HG02588 (cell line): ENCODE measurements around the gene IL36B.

ENCODE experiments used
- ATAC-seq: cut with Tn5 transposase; IDR thresholded peaks from one replicate; pipeline ENCODE4 v1.9.1; 2021; ENCODE audit warnings: mild to moderate bottlenecking, moderate library complexity; ENCODE audit not compliant: unreplicated experiment

Gene IL36B

DNA sequence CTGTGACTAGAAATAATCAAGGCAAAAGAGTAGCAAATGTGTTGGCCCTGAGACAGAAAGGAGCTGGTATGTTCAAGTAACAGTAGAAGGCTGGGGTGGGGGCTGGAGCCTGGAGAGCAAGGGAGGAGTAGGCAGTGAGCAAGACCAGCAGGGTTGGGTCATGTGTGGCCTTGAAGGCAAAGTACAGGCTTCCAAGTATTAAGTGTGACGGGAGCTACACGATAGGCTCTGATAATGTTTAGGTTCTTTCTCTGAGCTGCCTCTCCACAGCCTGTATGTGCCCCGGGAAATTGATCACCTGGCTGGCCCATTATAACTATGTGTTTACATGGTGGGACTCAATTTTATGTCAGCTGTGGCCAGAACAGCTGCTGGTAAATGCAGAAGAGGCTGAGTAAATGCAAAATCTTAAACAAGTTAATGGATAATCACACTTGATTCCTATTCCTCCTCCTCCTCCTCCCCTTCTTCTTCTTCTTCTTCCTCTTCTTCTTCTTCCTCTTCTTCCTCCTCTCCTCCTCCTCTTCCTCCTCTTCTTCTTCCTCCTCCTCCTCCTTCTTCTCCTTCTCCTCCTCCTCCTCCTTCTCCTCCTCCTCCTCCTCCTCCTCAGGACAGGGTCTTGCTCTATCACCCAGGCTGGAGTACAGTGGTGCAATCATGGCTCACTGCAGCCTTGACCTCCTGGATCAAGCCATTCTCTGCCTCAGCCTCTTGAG lies 24.4 kb upstream of the IL36B start:
- ATAC-seq, result no peak

DNA sequence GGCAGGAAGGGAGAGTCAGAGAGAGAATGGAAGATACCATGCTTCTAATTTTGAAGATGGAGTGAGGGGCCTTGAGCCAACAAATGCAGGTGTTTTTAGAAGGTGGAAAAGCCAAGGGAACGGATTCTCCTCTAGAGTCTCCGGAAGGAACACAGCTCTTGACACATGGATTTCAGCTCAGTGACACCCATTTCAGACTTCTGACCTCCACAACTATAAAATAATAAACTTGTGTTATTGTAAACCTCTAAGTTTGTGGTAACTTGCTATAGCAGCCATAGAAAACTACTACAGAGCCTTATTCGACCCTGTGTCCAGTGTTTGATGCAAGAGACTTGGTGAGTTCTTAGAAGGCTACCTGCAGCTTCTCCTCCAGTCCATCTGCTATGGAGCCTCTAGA lies 22.9 kb upstream of the IL36B start:
- no peak for ATAC-seq

DNA sequence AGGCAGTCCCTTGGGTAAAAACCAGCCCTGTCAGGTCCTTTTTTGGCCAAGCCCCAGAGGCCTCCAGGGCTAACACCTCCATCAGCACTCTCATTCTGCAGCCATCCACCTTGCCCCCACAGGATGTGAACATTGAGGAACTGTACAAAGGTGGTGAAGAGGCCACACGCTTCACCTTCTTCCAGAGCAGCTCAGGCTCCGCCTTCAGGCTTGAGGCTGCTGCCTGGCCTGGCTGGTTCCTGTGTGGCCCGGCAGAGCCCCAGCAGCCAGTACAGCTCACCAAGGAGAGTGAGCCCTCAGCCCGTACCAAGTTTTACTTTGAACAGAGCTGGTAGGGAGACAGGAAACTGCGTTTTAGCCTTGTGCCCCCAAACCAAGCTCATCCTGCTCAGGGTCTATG lies 22.4 kb upstream of the IL36B start:
- no peak for ATAC-seq

DNA sequence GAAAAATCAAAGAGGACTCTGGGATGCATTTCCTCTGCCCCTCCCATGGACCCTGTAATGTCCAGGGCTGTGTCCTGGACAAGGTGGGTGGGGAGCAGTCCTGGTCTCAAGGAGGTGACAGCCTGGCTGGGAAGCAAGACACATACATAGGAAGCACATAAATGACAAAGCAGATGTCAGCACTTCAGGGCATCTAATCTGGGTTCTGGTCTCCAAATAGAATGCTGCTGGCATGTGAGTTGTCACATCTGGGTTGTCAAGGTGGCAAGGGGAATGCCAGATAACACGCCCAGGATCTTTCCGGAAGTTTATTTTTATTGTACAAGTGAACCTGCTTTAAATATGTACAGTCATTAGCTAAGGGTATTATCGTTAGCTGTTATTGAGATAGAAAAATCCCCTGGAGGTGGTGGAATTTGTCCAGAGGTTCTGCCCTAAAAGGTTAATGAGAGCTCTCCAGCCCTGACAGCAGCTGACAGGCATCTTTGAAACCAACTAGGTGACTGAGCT lies 20.7 kb upstream of the IL36B start:
- no peak for ATAC-seq

DNA sequence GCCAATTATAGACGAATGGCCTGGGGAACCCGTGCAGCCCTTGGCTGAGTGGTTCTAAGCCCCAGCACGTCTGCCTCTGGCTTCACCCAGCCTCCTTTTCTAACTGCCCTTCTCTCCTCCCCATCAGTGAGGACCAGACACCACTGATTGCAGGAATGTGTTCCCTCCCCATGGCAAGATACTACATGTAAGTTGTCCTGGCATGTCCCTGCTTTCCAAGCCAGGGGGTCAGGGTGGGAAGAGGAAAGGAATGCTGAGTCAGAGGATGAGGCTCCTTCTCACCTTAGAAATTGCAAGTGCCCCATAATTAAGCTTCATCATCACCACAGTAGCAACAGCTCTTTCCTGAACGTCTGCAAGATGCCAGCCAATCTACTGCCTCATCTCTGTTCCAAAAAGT lies 19.9 kb upstream of the IL36B start:
- no peak for ATAC-seq

DNA sequence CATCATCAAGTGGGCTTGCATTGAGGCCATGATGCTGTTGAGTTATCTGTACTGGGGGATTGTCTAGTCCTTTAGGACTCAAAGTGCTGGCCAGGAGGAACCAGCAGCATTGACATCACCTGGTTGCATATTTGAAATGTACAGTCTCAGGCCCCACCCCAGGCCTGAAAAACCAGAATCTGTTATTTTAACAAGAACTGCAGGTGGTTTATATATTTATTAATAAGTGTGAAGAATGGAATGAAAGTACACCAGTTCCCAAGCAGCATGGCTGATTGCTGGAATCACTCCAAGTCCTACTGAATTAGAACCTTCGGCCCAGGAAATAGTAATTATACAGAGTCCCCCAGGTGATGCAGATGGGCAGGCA lies 17.9 kb upstream of the IL36B start:
- no peak for ATAC-seq

DNA sequence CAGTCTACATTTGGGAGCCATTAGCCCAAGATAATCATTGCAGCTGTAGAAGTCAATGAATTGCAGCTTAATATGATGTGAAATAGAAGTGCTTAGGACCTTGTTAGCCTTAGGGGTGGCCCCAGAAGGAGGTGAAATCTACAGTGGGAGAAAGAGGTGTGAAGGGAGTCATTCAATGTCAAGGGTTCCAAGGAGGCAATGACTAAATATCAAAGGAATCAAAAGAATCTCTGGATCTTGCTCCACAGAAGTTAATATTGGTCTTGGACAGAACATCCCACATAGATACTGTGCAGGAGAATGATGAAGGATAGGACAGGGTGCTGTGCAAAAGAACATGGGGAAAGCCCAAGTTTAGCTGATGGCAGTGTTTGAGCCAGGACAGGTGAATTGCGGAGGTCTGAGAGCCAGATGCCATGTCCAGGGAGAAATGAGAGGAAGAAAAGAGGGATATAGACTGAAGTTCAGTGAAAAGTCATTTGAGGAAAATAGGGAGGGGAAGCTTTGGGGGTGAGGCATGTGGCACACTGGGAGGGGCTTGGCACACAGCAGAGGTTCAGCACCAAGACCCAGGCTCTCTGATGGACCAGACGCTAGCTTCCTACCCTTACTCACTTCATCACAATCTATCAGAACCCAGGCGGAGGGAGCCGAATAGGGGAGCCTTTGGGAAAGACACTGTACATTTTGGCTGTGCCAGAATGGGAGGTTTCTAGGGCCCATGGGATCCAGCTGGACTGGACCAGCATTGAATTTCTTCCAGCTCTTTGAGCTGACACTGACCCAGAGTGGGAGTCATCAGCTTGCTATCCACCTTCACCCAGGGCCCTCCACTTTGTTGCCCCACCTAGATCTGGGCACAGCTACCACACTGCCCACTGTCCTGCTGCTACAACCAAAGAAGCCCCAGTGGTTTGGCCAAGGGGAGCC lies 17.3 kb upstream of the IL36B start:
- no peak for ATAC-seq

DNA sequence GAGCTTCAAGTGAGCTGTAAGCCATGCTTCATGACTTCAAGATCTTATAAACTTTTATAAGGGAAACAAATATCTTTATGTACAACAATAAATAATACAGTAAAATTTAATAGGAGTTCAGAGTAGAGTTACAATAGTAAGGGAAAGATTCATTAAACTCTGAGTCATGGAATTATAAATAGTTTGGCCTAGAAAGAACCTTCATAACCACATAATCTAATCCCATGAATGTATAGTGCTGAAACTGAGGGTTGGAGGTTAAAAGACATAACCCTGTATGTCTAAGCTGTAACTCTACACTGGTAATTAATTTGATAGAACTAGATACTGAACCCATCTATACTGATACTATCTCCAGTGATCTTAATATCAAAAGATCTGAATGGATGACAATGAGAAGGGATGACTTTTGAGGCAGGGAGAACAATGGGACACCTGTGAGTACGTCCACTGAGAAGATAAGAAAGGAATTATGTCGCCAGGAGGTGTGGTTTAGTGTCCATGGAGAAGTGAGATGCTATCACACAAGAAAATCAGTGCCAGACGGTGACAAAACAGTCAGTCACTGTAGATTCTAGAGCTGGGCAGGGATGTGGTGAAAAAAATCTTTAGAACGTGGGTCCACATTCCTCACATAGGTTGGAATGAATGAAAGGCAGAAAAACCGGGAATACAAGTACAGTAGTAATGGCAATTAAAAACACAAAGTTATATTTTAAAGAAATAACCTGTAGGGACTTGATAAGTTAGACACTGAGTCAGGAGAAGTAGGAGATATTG lies 16.2 kb upstream of the IL36B start:
- no peak for ATAC-seq

DNA sequence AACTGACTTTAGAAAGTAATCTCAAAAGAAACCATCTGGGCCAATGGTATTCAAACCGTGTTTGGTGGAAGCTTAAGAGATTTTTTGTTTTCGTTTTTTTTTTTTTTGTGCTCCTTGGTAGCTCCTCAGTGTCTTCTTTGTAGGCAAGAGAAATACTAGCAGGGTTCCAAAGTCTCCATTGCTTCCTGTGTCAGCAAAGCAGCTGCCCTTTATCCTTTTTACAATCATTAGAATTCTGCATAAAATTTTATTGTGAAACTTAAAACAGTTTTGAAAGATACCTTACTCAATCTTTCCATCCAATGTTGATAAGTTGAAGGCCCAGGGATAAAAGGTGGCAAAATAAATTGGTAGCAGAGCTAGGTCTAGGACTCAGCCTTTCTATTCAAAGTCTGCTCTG lies 15.6 kb upstream of the IL36B start:
- ATAC-seq, result no peak

DNA sequence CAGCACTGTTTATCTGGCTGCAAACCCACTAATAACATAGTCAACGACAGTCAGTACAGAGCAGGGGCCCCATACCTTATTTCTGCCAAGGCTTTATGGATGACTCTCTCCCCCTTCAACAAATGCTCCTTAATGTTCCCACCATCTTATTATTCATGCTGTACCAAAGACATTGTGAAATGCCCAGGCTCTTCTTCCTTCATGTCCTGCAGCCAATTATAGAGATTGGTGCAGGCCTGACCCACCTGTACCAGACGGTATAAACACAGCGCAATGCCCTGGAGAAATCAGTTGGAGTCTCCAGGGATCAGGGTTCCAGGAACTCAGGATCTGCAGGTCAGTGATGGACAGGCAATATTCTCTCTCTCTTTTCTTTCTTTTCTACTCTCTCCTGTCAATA lies 15.0 kb upstream of the IL36B start, which contains the start of gene IL1F10:
TSS of gene IL1F10 (plus strand) at position 290 of the 400 bp plus-strand sequence. CDS start 4,769 bp downstream, outside the sequence.
- no peak for ATAC-seq

DNA sequence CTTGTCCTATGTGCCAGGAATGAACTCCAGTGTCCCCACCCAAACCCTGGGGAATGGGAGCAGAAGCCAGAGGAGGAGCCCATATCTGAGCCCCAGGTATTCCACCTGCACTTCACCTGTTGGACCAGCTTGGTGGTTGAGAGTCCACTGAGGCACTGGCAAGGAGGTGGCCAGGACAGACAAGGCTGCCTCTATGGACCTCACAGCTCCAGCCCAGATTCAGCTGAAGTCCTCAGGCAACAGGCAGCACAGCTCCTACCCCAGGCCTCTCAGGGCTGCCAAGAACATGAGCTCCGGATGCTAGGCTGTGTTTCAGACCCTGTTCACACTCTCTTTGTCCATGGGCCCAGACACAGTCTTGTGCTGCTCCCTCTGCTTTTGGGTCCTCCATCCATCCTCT lies 12.2 kb upstream of the IL36B start:
- ATAC-seq, result no peak

DNA sequence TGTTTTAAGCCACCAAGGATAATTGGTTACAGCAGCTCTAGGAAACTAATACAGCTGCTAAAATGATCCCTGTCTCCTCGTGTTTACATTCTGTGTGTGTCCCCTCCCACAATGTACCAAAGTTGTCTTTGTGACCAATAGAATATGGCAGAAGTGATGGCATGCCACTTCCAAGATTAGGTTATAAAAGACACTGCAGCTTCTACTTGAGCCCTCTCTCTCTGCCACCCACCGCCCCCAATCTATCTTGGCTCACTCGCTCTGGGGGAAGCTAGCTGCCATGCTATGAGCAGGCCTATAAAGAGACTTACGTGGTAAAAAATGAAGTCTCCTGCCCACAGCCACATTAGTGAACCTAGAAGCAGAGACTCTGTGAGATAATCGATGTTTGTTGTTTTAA lies 11.6 kb upstream of the IL36B start:
- ATAC-seq, result no peak

DNA sequence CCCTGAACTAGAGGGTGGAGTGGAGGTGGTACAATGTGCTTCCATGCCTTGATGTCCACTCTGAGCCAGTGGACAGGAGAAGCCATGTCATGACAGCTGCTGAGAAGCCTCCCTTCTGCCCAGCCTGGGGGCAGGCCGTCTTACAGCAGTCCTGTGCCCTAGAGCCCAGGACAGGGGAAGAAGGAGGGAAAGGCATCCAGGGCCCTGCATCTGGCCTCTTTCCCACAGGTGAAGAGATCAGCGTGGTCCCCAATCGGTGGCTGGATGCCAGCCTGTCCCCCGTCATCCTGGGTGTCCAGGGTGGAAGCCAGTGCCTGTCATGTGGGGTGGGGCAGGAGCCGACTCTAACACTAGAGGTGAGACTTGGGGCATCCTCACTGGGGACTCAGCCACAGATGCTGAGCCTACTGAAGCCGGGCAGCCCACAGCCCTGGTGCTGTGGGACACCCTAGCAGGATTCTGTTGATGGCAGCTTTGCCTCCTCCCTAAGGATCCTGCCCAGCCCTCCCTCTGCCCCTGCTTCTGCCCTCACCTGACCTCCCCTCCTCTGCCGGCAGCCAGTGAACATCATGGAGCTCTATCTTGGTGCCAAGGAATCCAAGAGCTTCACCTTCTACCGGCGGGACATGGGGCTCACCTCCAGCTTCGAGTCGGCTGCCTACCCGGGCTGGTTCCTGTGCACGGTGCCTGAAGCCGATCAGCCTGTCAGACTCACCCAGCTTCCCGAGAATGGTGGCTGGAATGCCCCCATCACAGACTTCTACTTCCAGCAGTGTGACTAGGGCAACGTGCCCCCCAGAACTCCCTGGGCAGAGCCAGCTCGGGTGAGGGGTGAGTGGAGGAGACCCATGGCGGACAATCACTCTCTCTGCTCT lies 9.5 kb upstream of the IL36B start:
- ATAC-seq, result no peak

DNA sequence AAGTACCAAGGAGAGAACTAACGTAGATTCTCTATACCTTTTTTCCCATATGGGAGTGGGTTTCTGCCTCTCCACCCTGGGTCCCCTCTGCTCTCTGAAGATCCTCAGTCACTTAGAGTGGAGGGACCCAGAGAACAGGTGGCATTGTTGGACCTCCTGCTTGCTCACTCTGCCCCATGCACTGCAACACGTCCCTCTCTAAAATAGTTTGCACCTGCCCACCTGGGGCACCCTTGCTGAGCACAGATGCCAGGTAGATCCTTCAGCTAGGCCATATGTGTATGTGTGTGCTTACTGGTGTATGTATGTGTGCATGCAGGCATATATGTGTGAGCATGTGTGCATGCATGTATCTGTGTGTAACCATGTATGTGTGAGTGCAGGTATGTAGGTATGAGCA lies 8.6 kb upstream of the IL36B start:
- ATAC-seq, result no peak

DNA sequence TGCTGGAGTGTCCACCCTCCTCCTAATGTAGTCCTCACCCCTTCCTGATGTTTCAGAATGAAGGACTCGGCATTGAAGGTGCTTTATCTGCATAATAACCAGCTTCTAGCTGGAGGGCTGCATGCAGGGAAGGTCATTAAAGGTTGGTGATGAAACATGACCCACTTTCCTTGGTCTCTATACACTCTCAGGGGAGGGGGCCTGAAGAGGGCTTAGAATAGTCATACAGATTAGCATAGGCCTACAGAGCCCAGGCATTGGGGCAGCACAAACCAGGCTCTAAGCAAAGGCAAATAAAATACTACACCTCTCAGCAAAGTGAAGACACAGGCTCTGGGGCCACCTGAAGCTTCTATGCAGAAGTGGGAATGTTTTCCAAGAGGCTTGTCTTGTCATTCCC lies 8.1 kb upstream of the IL36B start:
- no peak for ATAC-seq

DNA sequence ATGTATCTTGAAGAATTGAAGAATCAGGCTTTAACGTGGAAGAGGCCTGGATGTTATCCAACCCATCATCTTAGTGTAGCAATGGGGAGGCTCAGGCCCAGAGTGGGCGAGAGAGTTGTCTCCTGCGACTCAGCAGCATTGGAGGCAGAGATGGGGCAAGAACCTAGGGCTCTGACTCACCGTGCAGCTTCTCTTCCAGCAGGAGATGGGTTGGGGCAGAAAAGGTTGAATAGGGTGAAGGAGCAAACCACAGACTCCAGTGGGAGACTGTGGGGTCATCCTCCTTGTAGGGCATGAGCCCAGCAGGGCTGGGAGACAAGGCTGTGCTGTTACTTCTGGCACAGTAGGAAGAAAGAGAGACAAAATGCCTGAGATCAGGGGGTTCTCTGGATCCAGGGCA lies 7.7 kb upstream of the IL36B start:
- no peak for ATAC-seq

DNA sequence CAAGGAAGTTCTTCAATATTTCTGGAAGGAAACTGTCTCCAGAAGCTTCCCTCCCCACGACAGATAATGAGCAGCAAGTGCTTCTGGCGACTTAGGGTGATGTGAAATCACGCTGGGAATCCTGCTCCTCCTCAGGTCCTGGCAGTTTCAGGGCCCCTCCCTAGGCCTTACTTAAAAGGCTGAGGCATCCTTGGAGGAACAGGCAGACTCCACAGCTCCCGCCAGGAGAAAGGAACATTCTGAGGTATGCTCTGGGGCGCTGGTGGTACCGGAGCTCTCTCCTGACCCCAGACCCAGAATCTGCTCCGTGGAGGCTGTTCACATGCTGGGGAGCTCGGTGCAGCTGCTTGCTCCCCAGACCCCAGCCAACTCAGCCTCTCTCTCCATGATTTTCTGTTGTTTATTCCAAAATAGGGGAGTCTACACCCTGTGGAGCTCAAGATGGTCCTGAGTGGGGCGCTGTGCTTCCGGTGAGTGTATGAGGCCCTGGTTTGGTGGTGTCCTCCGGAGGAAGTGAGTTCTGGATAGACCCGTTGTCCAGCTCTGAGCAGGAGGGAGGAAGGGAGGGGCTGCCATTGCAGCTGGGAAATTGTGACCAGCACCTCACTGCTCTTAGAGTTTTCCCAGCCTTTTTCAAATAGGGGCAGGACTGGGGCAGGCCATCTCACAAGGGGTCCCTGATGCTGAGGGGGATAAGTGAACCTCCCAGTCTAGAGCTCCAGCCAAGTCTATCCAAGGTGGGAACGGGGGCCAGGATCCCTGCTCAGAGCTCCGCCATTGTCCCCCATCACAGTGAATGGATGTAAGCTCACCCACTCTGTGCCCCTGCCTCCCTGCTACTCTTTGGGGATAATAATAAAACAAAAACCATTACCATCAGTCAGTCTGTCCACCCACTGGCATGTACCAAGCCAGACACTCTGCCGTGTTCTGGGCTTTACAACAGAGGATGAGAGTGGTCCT lies 6.6 kb upstream of the IL36B start, which contains the start of gene IL36RN:
TSS of gene IL36RN (plus strand) at position 201 of the 963 bp plus-strand sequence. CDS start at position 442, 241 bp downstream.
- ATAC-seq, result no peak

DNA sequence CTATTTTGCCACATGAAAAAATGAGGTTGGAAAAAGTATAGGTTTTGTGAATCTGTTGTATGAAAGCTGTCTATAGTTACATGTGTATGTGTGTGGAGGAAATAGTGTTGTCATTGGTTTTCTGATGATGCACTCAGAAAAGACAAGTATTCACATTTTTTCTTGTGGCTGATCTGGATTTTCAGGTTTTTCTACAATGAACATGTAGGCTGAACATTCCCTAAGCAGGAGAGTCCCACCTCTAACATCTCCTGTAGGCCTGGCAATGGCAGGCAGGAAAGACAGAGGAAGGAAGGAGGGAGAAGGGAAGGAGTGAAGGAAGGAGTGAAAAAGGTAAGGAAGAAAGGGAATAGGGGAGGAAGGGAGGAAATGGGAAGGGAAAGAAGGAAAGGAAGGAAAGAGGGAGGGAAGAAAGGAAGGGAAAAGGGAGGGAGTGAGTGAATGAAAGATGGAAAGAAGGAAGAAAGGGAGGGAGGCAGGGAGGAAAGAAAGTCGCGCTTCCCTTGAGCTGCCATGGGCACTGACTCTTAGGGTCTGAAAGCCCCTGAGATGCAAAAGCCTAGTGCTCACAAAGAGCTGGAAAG lies 5.8 kb upstream of the IL36B start:
- ATAC-seq, result no peak

DNA sequence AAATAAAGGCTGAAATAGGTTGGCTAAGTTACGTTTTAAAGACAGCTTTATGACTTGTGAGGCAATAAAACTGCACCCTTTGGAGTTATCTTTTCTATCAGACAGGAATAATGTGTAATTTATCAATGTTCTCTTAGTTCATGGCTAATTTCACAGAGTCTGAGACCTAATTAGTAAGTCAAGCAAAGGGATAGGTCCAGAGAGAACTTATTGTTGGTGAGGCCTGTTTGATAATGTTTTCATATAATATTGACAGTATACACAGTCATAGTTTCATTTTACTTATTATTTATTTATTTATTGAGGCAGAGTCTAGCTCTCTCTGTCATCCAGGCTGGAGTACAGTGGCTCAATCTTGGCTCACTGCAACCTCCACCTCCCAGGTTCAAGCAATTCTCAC lies 4.5 kb upstream of the IL36B start:
- no peak for ATAC-seq
